Fibroblast of peridontal ligament (primary cell): ENCODE data around the gene SPTBN1.
A peak's percentile ranks its signal among the peaks of the same experiment; 100 is the strongest.

ENCODE experiments used
- DNase-seq: peaks from one replicate; pipeline ENCODE4 v3.0.0-alpha.2; 2010; ENCODE audit errors: extremely low read depth

Gene SPTBN1

GRCh38 chr2:54653572-54654204, 197.6 kb downstream of the SPTBN1 start:
- no peak for DNase-seq

GRCh38 chr2:54655046-54655809, 199.1 kb downstream of the SPTBN1 start:
- no peak for DNase-seq

GRCh38 chr2:54656863-54657262, 200.7 kb downstream of the SPTBN1 start:
- no peak for DNase-seq

- peak; percentile 43 for DNase-seq
These were observed 201.5 kb downstream of the SPTBN1 start for GRCh38 chr2:54657664-54658083.

- DNase-seq: peak; percentile 67
These were observed 202.5 kb downstream of the SPTBN1 start for GRCh38 chr2:54658564-54659071.

- DNase-seq: no peak
These were observed 203.4 kb downstream of the SPTBN1 start for GRCh38 chr2:54659527-54659926.

- no peak for DNase-seq
These were observed 204.6 kb downstream of the SPTBN1 start for GRCh38 chr2:54660752-54661151.

- no peak for DNase-seq
These were observed 207.4 kb downstream of the SPTBN1 start for GRCh38 chr2:54663424-54664030.

GRCh38 chr2:54664238-54664786, 208.2 kb downstream of the SPTBN1 start:
- DNase-seq: no peak

- peak; percentile 52 for DNase-seq
These were observed 209.3 kb downstream of the SPTBN1 start for GRCh38 chr2:54665436-54665856.

GRCh38 chr2:54666131-54666633, 210.1 kb downstream of the SPTBN1 start:
- peak; percentile 76 for DNase-seq

GRCh38 chr2:54666634-54667265, 210.6 kb downstream of the SPTBN1 start:
- peak; percentile 50 for DNase-seq

GRCh38 chr2:54667266-54667639, 211.1 kb downstream of the SPTBN1 start:
- no peak for DNase-seq

GRCh38 chr2:54667726-54668650, 211.9 kb downstream of the SPTBN1 start:
- no peak for DNase-seq

GRCh38 chr2:54668711-54669110, 212.6 kb downstream of the SPTBN1 start:
- DNase-seq: no peak

GRCh38 chr2:54669677-54670484, 213.8 kb downstream of the SPTBN1 start:
- peak; percentile 84 for DNase-seq

GRCh38 chr2:54670485-54671009, 214.4 kb downstream of the SPTBN1 start:
- no peak for DNase-seq

- DNase-seq: no peak
These were observed 214.9 kb downstream of the SPTBN1 start for GRCh38 chr2:54671010-54671409.

GRCh38 chr2:54671875-54672589, 215.9 kb downstream of the SPTBN1 start:
- peak; percentile 54 for DNase-seq
